Activated naive CD4-positive, alpha-beta T cell treated with anti-CD3 and anti-CD28 coated beads, Interleukin-2, amount 10 ng/mL, durations not matched to agents 7 days and 5 days (primary cell): ENCODE data around the gene ZNF692.
"Not testable (repeated sequence)": the region's sequence is repeated elsewhere in the genome, so short reads cannot be mapped to it uniquely, and the experiment has no call there.

Experiments used
- CTCF ChIA-PET: fragments of 350-600 bp; sonication (Branson Sonifier 250); formaldehyde crosslinking; loops from one replicate; lab custom pipeline; 2021; ENCODE audit warnings: antibody characterized with exemption; lab: Charles Lee
- DNase-seq: peaks from one replicate; pipeline ENCODE4 v3.0.0-alpha.2; 2020
- H3K27ac Mint-ChIP-seq: one replicate; pipeline ENCODE4 v1.8.0; 2021; ENCODE audit warnings: mild to moderate bottlenecking, moderate library complexity, mixed read lengths
- H3K27me3 Mint-ChIP-seq: one replicate; pipeline ENCODE4 v1.8.0; 2021; ENCODE audit warnings: mild to moderate bottlenecking, mixed read lengths
- H3K36me3 Mint-ChIP-seq: one replicate; pipeline ENCODE4 v1.8.0; 2021; ENCODE audit warnings: mixed read lengths
- H3K4me1 Mint-ChIP-seq: one replicate; pipeline ENCODE4 v1.8.0; 2021; ENCODE audit warnings: mixed read lengths
- H3K4me3 Mint-ChIP-seq: one replicate; pipeline ENCODE4 v1.8.0; 2021; ENCODE audit warnings: mild to moderate bottlenecking, moderate library complexity, mixed read lengths
- H3K9me3 Mint-ChIP-seq: one replicate; pipeline ENCODE4 v1.8.0; 2021; ENCODE audit warnings: mixed read lengths

ZNF692 gene

GRCh38 chr1:248890549-248891498 is 31.9 kb upstream of the ZNF692 start:
- no peak for DNase-seq
- no peaks in the 10 kb centered on the region for H3K4me1 Mint-ChIP-seq
- CTCF ChIA-PET, result no interaction called here
- no peaks in the 10 kb centered on the region for H3K9me3 Mint-ChIP-seq
- no peaks in the 10 kb centered on the region for H3K36me3 Mint-ChIP-seq
- no peak overlapping the region for H3K4me3 Mint-ChIP-seq
- peaks cover 17% of the 10 kb centered on the region for H3K27me3 Mint-ChIP-seq
- H3K27ac Mint-ChIP-seq, result no peak overlapping the region

GRCh38 chr1:248889914-248890243 is 31.0 kb upstream of the ZNF692 start:
- peaks cover 15% of the 10 kb centered on the region for H3K27me3 Mint-ChIP-seq
- H3K27ac Mint-ChIP-seq, DNase-seq, H3K36me3 Mint-ChIP-seq, H3K4me3 Mint-ChIP-seq, H3K9me3 Mint-ChIP-seq, H3K4me1 Mint-ChIP-seq, CTCF ChIA-PET: not testable (repeated sequence)

GRCh38 chr1:248886237-248886895 is 27.5 kb upstream of the ZNF692 start:
- CTCF ChIA-PET, result interaction anchor here (1.0 kb wide), 1 partner anchor 59 kb away, joined by 4 read pairs; no protein-coding TSS in a partner anchor
- DNase-seq, result no peak
- no peak overlapping the region for H3K4me3 Mint-ChIP-seq
- H3K4me1 Mint-ChIP-seq, result no peaks in the 10 kb centered on the region
- peaks cover 13% of the 10 kb centered on the region for H3K27me3 Mint-ChIP-seq
- no peaks in the 10 kb centered on the region for H3K9me3 Mint-ChIP-seq
- no peaks in the 10 kb centered on the region for H3K36me3 Mint-ChIP-seq
- no peak overlapping the region for H3K27ac Mint-ChIP-seq

- no peaks in the 10 kb centered on the region for H3K4me1 Mint-ChIP-seq
- DNase-seq, result no peak
- no peaks in the 10 kb centered on the region for H3K36me3 Mint-ChIP-seq
- no peak overlapping the region for H3K27ac Mint-ChIP-seq
- H3K27me3 Mint-ChIP-seq, result peaks cover 16% of the 10 kb centered on the region
- no peak overlapping the region for H3K4me3 Mint-ChIP-seq
- H3K9me3 Mint-ChIP-seq, result no peaks in the 10 kb centered on the region
- CTCF ChIA-PET, result interaction anchor here (1.0 kb wide), 1 partner anchor 11 kb away, joined by 3 read pairs; no protein-coding TSS in a partner anchor
Measured at GRCh38 chr1:248885646-248886045, 26.8 kb upstream of the ZNF692 start.

- no peaks in the 10 kb centered on the region for H3K4me1 Mint-ChIP-seq
- no peaks in the 10 kb centered on the region for H3K9me3 Mint-ChIP-seq
- no peak overlapping the region for H3K4me3 Mint-ChIP-seq
- CTCF ChIA-PET, result interaction anchor here (1.0 kb wide), 1 partner anchor 10 kb away, joined by 3 read pairs; no protein-coding TSS in a partner anchor
- no peak for DNase-seq
- peaks cover 9% of the 10 kb centered on the region for H3K27me3 Mint-ChIP-seq
- H3K27ac Mint-ChIP-seq, result no peak overlapping the region
- no peaks in the 10 kb centered on the region for H3K36me3 Mint-ChIP-seq
Measured at GRCh38 chr1:248884632-248885295, 25.9 kb upstream of the ZNF692 start.

- H3K4me3 Mint-ChIP-seq, H3K27ac Mint-ChIP-seq, H3K9me3 Mint-ChIP-seq, CTCF ChIA-PET, H3K27me3 Mint-ChIP-seq, DNase-seq, H3K4me1 Mint-ChIP-seq, H3K36me3 Mint-ChIP-seq: not testable (repeated sequence)
Measured at GRCh38 chr1:248882427-248882826, 23.5 kb upstream of the ZNF692 start.

GRCh38 chr1:248881261-248881660 is 22.4 kb upstream of the ZNF692 start:
- Mint-ChIP-seq H3K4me1 (no peaks in the 10 kb centered on the region), H3K27ac (no peak overlapping the region), H3K36me3 (no peaks in the 10 kb centered on the region), H3K4me3 (no peak overlapping the region), H3K27me3 (peaks cover 7% of the 10 kb centered on the region), H3K9me3 (no peaks in the 10 kb centered on the region)
- DNase-seq, result no peak
- CTCF ChIA-PET, result no interaction called here

- H3K27ac Mint-ChIP-seq, result peak overlapping the region; percentile 92
- peaks cover 1% of the 10 kb centered on the region for H3K9me3 Mint-ChIP-seq
- H3K36me3 Mint-ChIP-seq, result peaks cover 9% of the 10 kb centered on the region
- DNase-seq, result peak; percentile 83
- peak overlapping the region; percentile 91 for H3K4me3 Mint-ChIP-seq
- CTCF ChIA-PET, result interaction anchor here (0.8 to 1.4 kb wide), 4 partner anchors 11 to 40 kb away, joined by 3 read pairs; no protein-coding TSS in a partner anchor
- H3K27me3 Mint-ChIP-seq, result peaks cover 13% of the 10 kb centered on the region
- peaks cover 25% of the 10 kb centered on the region for H3K4me1 Mint-ChIP-seq
Measured at GRCh38 chr1:248873993-248874533, 15.2 kb upstream of the ZNF692 start.

GRCh38 chr1:248873409-248873992 is 14.6 kb upstream of the ZNF692 start:
- CTCF ChIA-PET, result interaction anchor here (0.8 to 1.3 kb wide), 3 partner anchors 11 to 31 kb away, joined by 3 read pairs; no protein-coding TSS in a partner anchor
- H3K27me3 Mint-ChIP-seq, result peaks cover 13% of the 10 kb centered on the region
- peak overlapping the region; percentile 91 for H3K4me3 Mint-ChIP-seq
- peaks cover 1% of the 10 kb centered on the region for H3K9me3 Mint-ChIP-seq
- peaks cover 25% of the 10 kb centered on the region for H3K4me1 Mint-ChIP-seq
- peak; percentile 91 for DNase-seq
- peak overlapping the region; percentile 92 for H3K27ac Mint-ChIP-seq
- peaks cover 9% of the 10 kb centered on the region for H3K36me3 Mint-ChIP-seq

GRCh38 chr1:248872752-248873408 is 14.0 kb upstream of the ZNF692 start:
- peak overlapping the region; percentile 91 for H3K4me3 Mint-ChIP-seq
- peaks cover 13% of the 10 kb centered on the region for H3K27me3 Mint-ChIP-seq
- peaks cover 9% of the 10 kb centered on the region for H3K36me3 Mint-ChIP-seq
- H3K27ac Mint-ChIP-seq, result peak overlapping the region; percentile 92
- CTCF ChIA-PET, result interaction anchor here (0.8 to 1.3 kb wide), 3 partner anchors 10 to 31 kb away, joined by 3 read pairs; no protein-coding TSS in a partner anchor
- peak; percentile 61 for DNase-seq
- peaks cover 25% of the 10 kb centered on the region for H3K4me1 Mint-ChIP-seq
- H3K9me3 Mint-ChIP-seq, result peaks cover 1% of the 10 kb centered on the region

- CTCF ChIA-PET, result interaction anchor here (1.3 kb wide), 1 partner anchor 9 kb away, joined by 3 read pairs; no protein-coding TSS in a partner anchor
- no peak for DNase-seq
- peaks cover 1% of the 10 kb centered on the region for H3K9me3 Mint-ChIP-seq
- H3K27ac Mint-ChIP-seq, result no peak overlapping the region
- H3K4me1 Mint-ChIP-seq, result peaks cover 25% of the 10 kb centered on the region
- peaks cover 13% of the 10 kb centered on the region for H3K27me3 Mint-ChIP-seq
- peak overlapping the region; percentile 33 for H3K4me3 Mint-ChIP-seq
- peaks cover 9% of the 10 kb centered on the region for H3K36me3 Mint-ChIP-seq
Measured at GRCh38 chr1:248871837-248872401, 13.0 kb upstream of the ZNF692 start.

- Mint-ChIP-seq H3K27ac (peak overlapping the region; percentile 84), H3K36me3 (no peaks in the 10 kb centered on the region), H3K9me3 (no peaks in the 10 kb centered on the region), H3K4me1 (peaks cover 45% of the 10 kb centered on the region), H3K4me3 (peak overlapping the region; percentile 84), H3K27me3 (peaks cover 16% of the 10 kb centered on the region)
- CTCF ChIA-PET, result interaction anchor here (0.9 to 1.7 kb wide), 4 partner anchors 9 to 23 kb away, joined by 3 to 5 read pairs (median 3); no protein-coding TSS in a partner anchor
- DNase-seq, result peak; percentile 90
Measured at GRCh38 chr1:248862998-248863881, 4.4 kb upstream of the ZNF692 start.
